Hepatocyte (in vitro differentiated cells): ENCODE results near the gene STK32B. TPM values are rescaled to one million over a fixed set of nuclear protein-coding genes. Genes with fewer than 3 reads are reported as not detected.

Experiments used
- DNase-seq: peaks from one replicate; pipeline ENCODE4 v3.0.0-alpha.2; 2016; ENCODE audit warnings: low spot score
- H2AFZ ChIP-seq: fragments of 200-600 bp; sonication (generic); 2 replicates; pipeline ENCODE4 v1.6.0; 2016; ENCODE audit warnings: antibody characterized with exemption, mild to moderate bottlenecking
- H3K27ac ChIP-seq: fragments of 200-600 bp; sonication (generic); 2 replicates; pipeline ENCODE4 v1.5.1; 2016; ENCODE audit warnings: mild to moderate bottlenecking
- H3K27me3 ChIP-seq: fragments of 200-600 bp; sonication (generic); 2 replicates; pipeline ENCODE4 v1.6.1; 2016
- H3K36me3 ChIP-seq: fragments of 200-600 bp; sonication (generic); replicated peaks from 2 replicates; pipeline ENCODE4 v1.5.1; 2016; ENCODE audit warnings: low read depth; ENCODE audit not compliant: insufficient read depth
- H3K4me1 ChIP-seq: fragments of 200-600 bp; sonication (generic); 2 replicates; pipeline ENCODE4 v1.5.1; 2016; ENCODE audit warnings: mild to moderate bottlenecking, moderate library complexity; ENCODE audit not compliant: insufficient read depth
- H3K4me2 ChIP-seq: fragments of 200-600 bp; sonication (generic); 2 replicates; pipeline ENCODE4 v1.6.0; 2016
- H3K4me3 ChIP-seq: fragments of 200-600 bp; sonication (generic); 2 replicates; pipeline ENCODE4 v1.5.1; 2016; ENCODE audit warnings: mild to moderate bottlenecking
- H3K79me2 ChIP-seq: fragments of 200-600 bp; sonication (generic); 2 replicates; pipeline ENCODE4 v1.6.0; 2017; ENCODE audit warnings: mild to moderate bottlenecking
- H3K9me2 ChIP-seq: fragments of 200-600 bp; sonication (generic); replicated peaks from 2 replicates; pipeline ENCODE4 v1.6.0; 2017; ENCODE audit warnings: mild to moderate bottlenecking; ENCODE audit not compliant: insufficient read depth
- H3K9me3 ChIP-seq: fragments of 200-600 bp; sonication (generic); 2 replicates; pipeline ENCODE4 v1.5.1; 2016; ENCODE audit warnings: low read depth, mild to moderate bottlenecking
- H4K20me1 ChIP-seq: fragments of 200-600 bp; sonication (generic); 2 replicates; pipeline ENCODE4 v1.6.0; 2016; ENCODE audit warnings: mild to moderate bottlenecking; ENCODE audit not compliant: insufficient read depth, poor library complexity, severe bottlenecking
- CTCF ChIP-seq: fragments of 200-600 bp; sonication (generic); IDR thresholded peaks from 2 replicates; pipeline ENCODE4 v1.5.1; 2016; ENCODE audit warnings: antibody characterized with exemption, mild to moderate bottlenecking; ENCODE audit not compliant: poor library complexity
- EZH2 ChIP-seq: fragments of 200-600 bp; sonication (generic); IDR thresholded peaks from 2 replicates; pipeline ENCODE4 v1.6.1; 2016; ENCODE audit warnings: antibody characterized with exemption, mild to moderate bottlenecking, borderline replicate concordance
- EZH2phosphoT487 ChIP-seq: fragments of 200-600 bp; sonication (generic); IDR thresholded peaks from one replicate; pipeline ENCODE4 v1.6.1; 2018; ENCODE audit warnings: antibody characterized with exemption, mild to moderate bottlenecking, low read depth, moderate library complexity; ENCODE audit not compliant: unreplicated experiment, severe bottlenecking
- WGBS: methylation state at CpG from one replicate; pipeline ENCODE4 v1.1.6; 2016; ENCODE audit warnings: low lambda C conversion rate; ENCODE audit errors: missing lambda C conversion rate; 5-methylcytosine and 5-hydroxymethylcytosine counted together
- polyA plus RNA-seq: library from polyadenylated mRNA; unstranded; fragments of >200 nt; fragmentation: Nextera tagmentation; extraction: Ambion mirVana; gene quantifications from 2 replicates; pipeline ENCODE4 v1.2.1, GENCODE V29; 2016
- total RNA-seq: library from RNA; depleted of rRNA; stranded (reverse); fragments of >200 nt; gene quantifications from 2 replicates; pipeline ENCODE4 v1.2.3, GENCODE V29; 2014

Gene STK32B
- total and polyA plus RNA-seq, 2 experiments from 2014 or later, result 0.51 to 1.6 TPM

GRCh38 chr4:5366421-5366820, 315.1 kb downstream of the STK32B start:
- DNase-seq, result no peak
- H3K36me3 ChIP-seq, result no peaks in the 10 kb centered on the region
- no peak overlapping the region for H3K4me3 ChIP-seq
- H3K9me2 ChIP-seq, result no peaks in the 10 kb centered on the region
- H3K27ac ChIP-seq, result no peak overlapping the region
- no peak overlapping the region for H2AFZ ChIP-seq
- no peaks in the 10 kb centered on the region for H3K27me3 ChIP-seq
- H4K20me1 ChIP-seq, result no peaks in the 10 kb centered on the region
- TF ChIP-seq EZH2phosphoT487 (no peak), CTCF (no peak), EZH2 (no peak)
- H3K4me1 ChIP-seq, result no peaks in the 10 kb centered on the region
- H3K79me2 ChIP-seq, result no peaks in the 10 kb centered on the region
- 83% methylated on average over 6 of the region's 6 CpGs for WGBS
- no peaks in the 10 kb centered on the region for H3K9me3 ChIP-seq
- no peak overlapping the region for H3K4me2 ChIP-seq

GRCh38 chr4:5368426-5368825, 317.1 kb downstream of the STK32B start:
- Histone ChIP-seq H3K4me3 (no peak overlapping the region), H3K4me2 (no peak overlapping the region), H3K4me1 (no peaks in the 10 kb centered on the region), H2AFZ (no peak overlapping the region), H3K27ac (no peak overlapping the region), H3K79me2 (no peaks in the 10 kb centered on the region), H3K27me3 (no peaks in the 10 kb centered on the region), H3K36me3 (no peaks in the 10 kb centered on the region), H4K20me1 (no peaks in the 10 kb centered on the region), H3K9me2 (no peaks in the 10 kb centered on the region), H3K9me3 (no peaks in the 10 kb centered on the region)
- WGBS, result 76% methylated on average over 3 of the region's 3 CpGs
- no peak for DNase-seq
- no peak for TF ChIP-seq EZH2phosphoT487
- TF ChIP-seq CTCF, result no peak
- no peak for TF ChIP-seq EZH2

GRCh38 chr4:5370286-5370685, 319.0 kb downstream of the STK32B start:
- Histone ChIP-seq H3K27me3 (no peaks in the 10 kb centered on the region), H2AFZ (no peak overlapping the region), H4K20me1 (no peaks in the 10 kb centered on the region), H3K79me2 (no peaks in the 10 kb centered on the region), H3K9me2 (no peaks in the 10 kb centered on the region), H3K36me3 (no peaks in the 10 kb centered on the region), H3K4me2 (no peak overlapping the region), H3K4me3 (no peak overlapping the region), H3K27ac (no peak overlapping the region), H3K9me3 (no peaks in the 10 kb centered on the region), H3K4me1 (no peaks in the 10 kb centered on the region)
- TF ChIP-seq EZH2phosphoT487 (no peak), EZH2 (no peak), CTCF (no peak)
- WGBS, result 51% methylated on average over 2 of the region's 2 CpGs
- no peak for DNase-seq
